HG03064 (cell line): ENCODE measurements around the gene LRP5.
"Not testable (repeated sequence)": the region's sequence is repeated elsewhere in the genome, so short reads cannot be mapped to it uniquely, and the experiment has no call there.

Source experiments
- ATAC-seq: cut with Tn5 transposase; IDR thresholded peaks from one replicate; pipeline ENCODE4 v1.9.1; 2021; ENCODE audit warnings: low read depth; ENCODE audit not compliant: unreplicated experiment

The LRP5 gene

GRCh38 chr11:68381716-68382115, 69.3 kb downstream of the LRP5 start:
- ATAC-seq = no peak

DNA sequence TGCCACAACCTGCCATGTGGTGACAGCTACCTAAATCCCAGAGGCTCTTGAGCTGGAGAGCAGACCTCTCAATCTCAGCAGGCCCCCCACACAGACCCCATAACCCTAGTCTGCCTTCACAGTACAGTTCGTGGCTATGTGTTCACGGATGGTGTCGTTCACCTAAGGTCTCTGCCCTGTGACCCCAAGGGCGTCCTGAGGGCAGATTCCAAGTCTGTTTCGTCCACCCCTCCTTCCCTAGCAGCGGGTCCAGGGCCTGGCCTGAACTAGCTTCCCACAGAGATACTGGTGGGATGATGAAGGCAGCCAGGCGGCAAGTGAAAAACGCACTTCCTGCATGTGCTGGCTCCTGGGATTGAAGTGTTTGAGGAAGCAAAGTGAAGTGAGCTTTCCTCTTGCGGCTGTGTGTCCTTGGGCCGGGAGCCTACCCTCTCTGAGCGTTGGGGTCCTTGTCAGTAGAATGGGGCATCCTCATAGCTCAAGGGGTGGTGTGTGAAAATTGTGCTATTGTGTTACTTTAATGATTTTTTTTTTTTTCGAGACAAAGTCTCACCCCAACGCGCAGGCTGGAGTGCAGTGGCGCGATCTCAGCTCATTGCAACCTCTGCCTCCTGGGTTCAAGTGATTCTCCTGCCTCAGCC, 70.1 kb downstream of the LRP5 start:
- no peak for ATAC-seq

DNA sequence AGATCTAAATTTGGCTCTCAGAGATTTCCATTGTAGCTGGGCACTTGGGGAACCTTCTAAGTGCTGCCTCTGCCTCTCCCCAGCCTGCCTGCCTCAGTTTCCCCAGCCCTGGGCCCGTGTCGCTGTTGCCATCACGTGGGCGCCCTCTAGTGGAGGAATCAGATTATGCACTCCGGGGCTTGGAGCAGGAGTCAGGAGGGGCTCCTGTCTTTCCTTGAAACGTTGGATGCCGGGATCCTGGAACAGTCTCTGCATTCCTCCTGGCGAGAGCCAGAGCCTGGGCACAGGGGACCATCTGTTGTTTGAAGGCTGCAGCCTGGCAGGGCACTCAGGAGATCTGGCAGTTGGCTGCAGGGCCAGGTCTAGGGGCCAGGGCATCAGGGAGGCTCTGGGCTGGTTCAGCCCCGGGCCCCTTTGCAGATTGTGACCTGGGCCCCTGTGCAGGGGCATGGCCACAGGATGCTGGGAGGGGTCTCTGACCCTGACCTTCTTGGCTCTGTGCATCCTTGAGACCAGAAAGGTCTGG, 71.6 kb downstream of the LRP5 start:
- no peak for ATAC-seq

GRCh38 chr11:68384530-68385081, 72.2 kb downstream of the LRP5 start:
- ATAC-seq = no peak

GRCh38 chr11:68385128-68385527, 72.7 kb downstream of the LRP5 start:
- no peak for ATAC-seq

DNA sequence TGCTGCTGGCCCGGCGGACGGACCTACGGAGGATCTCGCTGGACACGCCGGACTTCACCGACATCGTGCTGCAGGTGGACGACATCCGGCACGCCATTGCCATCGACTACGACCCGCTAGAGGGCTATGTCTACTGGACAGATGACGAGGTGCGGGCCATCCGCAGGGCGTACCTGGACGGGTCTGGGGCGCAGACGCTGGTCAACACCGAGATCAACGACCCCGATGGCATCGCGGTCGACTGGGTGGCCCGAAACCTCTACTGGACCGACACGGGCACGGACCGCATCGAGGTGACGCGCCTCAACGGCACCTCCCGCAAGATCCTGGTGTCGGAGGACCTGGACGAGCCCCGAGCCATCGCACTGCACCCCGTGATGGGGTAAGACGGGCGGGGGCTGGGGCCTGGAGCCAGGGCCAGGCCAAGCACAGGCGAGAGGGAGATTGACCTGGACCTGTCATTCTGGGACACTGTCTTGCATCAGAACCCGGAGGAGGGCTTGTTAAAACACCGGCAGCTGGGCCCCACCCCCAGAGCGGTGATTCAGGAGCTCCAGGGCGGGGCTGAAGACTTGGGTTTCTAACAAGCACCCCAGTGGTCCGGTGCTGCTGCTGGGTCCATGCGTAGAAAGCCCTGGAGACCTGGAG, 74.1 kb downstream of the LRP5 start:
- ATAC-seq = no peak

GRCh38 chr11:68387840-68388239, 75.4 kb downstream of the LRP5 start:
- ATAC-seq = no peak

- ATAC-seq = no peak
These were observed 76.3 kb downstream of the LRP5 start for GRCh38 chr11:68388595-68389198.

GRCh38 chr11:68390315-68390714, 77.9 kb downstream of the LRP5 start:
- ATAC-seq = no peak

GRCh38 chr11:68392822-68393221, 80.4 kb downstream of the LRP5 start:
- no peak for ATAC-seq

- ATAC-seq = no peak
These were observed 84.1 kb downstream of the LRP5 start for GRCh38 chr11:68396516-68396915.

DNA sequence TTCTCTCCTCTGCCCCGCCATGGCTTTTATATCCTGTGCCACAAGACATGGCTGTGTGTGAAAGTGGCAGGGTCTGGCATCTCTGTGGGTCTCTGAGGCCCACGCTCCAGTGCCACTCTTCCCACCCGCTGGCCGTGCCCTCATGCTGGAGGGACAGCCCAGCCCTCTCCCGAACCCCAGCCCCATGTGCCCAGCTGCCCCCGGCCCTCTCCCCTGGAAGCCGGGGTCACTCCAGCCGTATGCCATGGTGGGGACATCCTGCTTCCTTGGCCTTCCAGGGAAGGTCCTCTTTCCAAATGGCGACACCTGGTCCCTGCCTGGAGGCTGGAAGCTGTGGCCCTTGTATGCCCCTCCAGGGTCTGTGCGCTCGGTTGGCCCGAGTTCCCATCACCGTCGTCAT, 84.9 kb downstream of the LRP5 start:
- no peak for ATAC-seq

DNA sequence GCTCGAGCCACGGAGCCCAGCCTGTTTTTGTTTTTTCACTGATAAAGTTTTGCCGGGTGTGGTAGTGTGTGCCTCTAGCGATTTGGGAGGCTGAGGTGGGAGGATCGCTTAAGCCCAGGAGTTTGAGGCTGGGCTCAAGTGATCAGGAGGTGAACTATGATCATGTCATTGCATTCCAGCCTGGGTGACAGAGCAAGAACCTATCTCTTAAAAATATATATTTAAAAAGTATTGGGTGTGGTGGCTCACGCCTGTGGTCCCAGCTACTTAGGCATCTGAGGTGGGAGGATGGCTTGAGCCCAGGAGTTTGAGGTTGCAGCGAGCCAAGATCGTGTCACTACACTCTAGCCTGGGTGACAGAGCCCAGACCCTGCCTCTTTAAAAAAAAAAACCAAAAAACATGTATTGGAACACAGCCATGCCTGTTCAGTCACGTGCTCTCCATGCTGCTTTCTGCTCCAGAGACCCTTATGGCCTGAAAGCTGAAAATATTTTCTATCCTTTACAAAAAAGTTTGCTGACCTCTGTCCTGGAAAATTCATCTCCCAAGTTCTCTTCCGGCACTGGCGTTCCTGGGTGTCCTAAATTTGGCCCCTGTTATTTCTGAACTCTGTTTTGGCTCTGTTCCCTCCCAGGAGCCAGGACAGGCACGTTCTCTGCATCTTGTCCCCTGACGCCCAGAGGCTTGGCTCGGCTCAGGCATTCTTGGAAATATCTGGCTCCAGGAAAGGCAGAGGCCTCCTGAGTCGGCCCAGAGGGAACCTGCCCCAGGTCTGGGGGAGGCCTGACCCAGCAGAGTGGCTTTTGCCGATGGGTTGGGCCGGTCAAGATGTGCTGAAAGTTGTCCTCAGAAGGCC, 86.8 kb downstream of the LRP5 start:
- no peak for ATAC-seq

GRCh38 chr11:68399916-68400315, 87.5 kb downstream of the LRP5 start:
- no peak for ATAC-seq

GRCh38 chr11:68400584-68400983, 88.2 kb downstream of the LRP5 start:
- ATAC-seq = not testable (repeated sequence)

DNA sequence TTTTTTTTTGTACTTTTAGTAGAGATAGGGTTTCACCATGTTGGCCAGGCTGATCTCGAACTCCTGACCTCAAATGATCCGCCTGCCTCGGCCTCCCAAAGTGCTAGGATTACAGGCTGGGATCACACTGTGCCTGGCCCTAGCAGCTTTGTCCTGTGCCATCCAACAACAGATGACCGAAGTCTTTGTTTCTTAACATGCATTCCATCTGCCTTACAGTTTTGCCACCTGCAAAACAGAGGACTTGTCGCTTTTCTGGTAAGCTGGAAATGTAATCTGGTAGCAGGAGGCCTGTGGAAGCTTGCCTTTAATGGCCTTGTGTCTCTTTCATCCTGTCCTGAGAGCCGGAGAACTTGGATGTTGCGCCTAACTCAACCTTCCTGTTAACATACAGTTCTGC, 89.5 kb downstream of the LRP5 start:
- no peak for ATAC-seq

DNA sequence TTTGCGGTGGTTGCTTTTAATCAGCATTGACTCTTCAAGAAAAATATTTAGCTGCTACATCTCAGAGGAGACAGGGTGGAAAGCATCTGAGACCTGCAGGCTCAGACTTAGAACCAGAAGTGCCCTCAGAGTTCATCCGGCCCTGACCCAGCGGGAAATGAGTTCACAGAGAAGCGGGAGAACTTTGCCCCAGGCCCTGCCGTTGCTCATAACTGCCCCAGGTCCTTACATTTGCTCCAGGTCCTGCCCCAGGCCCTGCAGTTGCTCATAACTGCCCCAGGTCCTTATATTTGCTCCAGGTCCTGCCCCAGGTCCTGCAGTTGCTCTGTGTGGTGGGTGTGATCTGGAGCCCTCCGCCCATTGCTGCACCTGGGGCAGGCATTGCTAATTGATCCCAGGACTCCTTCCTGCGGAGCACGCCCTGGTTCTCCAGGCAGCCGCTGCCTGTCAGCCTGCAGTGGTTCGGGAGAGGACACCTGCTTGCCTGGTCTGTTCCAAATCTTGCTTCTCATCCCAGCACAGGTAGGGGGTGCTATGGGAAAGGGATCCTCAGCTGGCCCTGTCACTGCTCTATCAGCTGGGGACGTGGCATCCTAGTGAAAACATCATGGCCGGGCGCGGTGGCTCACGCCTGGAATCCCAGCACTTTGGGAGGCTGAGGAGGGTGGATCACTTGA, 90.1 kb downstream of the LRP5 start:
- ATAC-seq = no peak

GRCh38 chr11:68403424-68403823, 91.0 kb downstream of the LRP5 start:
- ATAC-seq = no peak

GRCh38 chr11:68403831-68404230, 91.4 kb downstream of the LRP5 start:
- ATAC-seq = no peak
